Measurements from ENCODE around the gene ALDH1L1.

Gene ALDH1L1

GRCh38 chr3:126104742-126105605, 75.4 kb downstream of the ALDH1L1 start:
- no peak overlapping the region for H3K27ac ChIP-seq (ENCODE audit: extremely low read depth, low read depth, low read length)
- ChIA-PET CTCF (no interaction called here), POLR2A (no interaction called here)
- no peaks in the 10 kb centered on the region for H3K4me1 ChIP-seq (ENCODE audit: control insufficient read depth, insufficient read depth, low read length)
- H3K9me3 ChIP-seq (ENCODE audit: control insufficient read depth, insufficient read depth, low read depth, low read length), result no peaks in the 10 kb centered on the region
- no peak for TF ChIP-seq ZNF24 (tag by site-specific recombination; IDR thresholded peaks at IDR 0.05)
- TF ChIP-seq ZNF184 (tag by site-specific recombination; IDR thresholded peaks at IDR 0.05), result no peak
- TF ChIP-seq ZNF214 (tag by site-specific recombination; IDR thresholded peaks at IDR 0.05; ENCODE audit: borderline replicate concordance), result no peak
- TF ChIP-seq CTCF (tag by site-specific recombination; IDR thresholded peaks at IDR 0.05), result no peak
- TF ChIP-seq AEBP2 (tag by site-specific recombination; IDR thresholded peaks at IDR 0.05; ENCODE audit: borderline replicate concordance), result no peak
- TF ChIP-seq PRDM1 (tag by site-specific recombination; IDR thresholded peaks at IDR 0.05), result no peak
- TF ChIP-seq ZNF596 (tag by site-specific recombination; IDR thresholded peaks at IDR 0.05), result no peak
- no peak for TF ChIP-seq PBX3 (CRISPR knock-in tag; IDR thresholded peaks at IDR 0.05)
- TF ChIP-seq ZNF654 (tag by site-specific recombination; IDR thresholded peaks at IDR 0.05; ENCODE audit: low read depth), result no peak
- no peak for TF ChIP-seq ZNF280D (tag by site-specific recombination; IDR thresholded peaks at IDR 0.05)
- no peak for TF ChIP-seq GLIS2 (tag by site-specific recombination; IDR thresholded peaks at IDR 0.05)
- no peak for TF ChIP-seq ZNF266 (tag by site-specific recombination; IDR thresholded peaks at IDR 0.05; ENCODE audit: low read depth)
- no peaks in the 10 kb centered on the region for H3K36me3 ChIP-seq (ENCODE audit: control insufficient read depth in 2 of 2, insufficient read depth in 1 of 2, low read length in 2 of 2)
- H3K4me3 ChIP-seq (ENCODE audit: low read depth, low read length), result no peak overlapping the region

GRCh38 chr3:126104028-126104635, 76.3 kb downstream of the ALDH1L1 start:
- POLR2A ChIA-PET, result no interaction called here
- H3K4me3 ChIP-seq (ENCODE audit: low read depth, low read length), result no peak overlapping the region
- no peak for TF ChIP-seq ZNF146 (tag by site-specific recombination; IDR thresholded peaks at IDR 0.05)
- no peak for TF ChIP-seq ZNF26 (tag by site-specific recombination; IDR thresholded peaks at IDR 0.05)
- TF ChIP-seq ZNF10 (tag by site-specific recombination; IDR thresholded peaks at IDR 0.05), result no peak
- peak; percentile 39; the same call in 1 of the 2 replicates for TF ChIP-seq ZIC2 (tag by site-specific recombination; IDR thresholded peaks at IDR 0.05)
- TF ChIP-seq ZNF549 (tag by site-specific recombination; IDR thresholded peaks at IDR 0.05), result no peak
- no peak for TF ChIP-seq ZBTB10 (tag by site-specific recombination; IDR thresholded peaks at IDR 0.05)
- TF ChIP-seq ZNF138 (tag by site-specific recombination; IDR thresholded peaks at IDR 0.05; ENCODE audit: borderline replicate concordance), result no peak
- H3K27ac ChIP-seq (ENCODE audit: extremely low read depth, low read depth, low read length), result no peak overlapping the region
- no peaks in the 10 kb centered on the region for H3K9me3 ChIP-seq (ENCODE audit: control insufficient read depth, insufficient read depth, low read depth, low read length)
- H3K36me3 ChIP-seq (ENCODE audit: control insufficient read depth in 2 of 2, insufficient read depth in 1 of 2, low read length in 2 of 2), result no peaks in the 10 kb centered on the region
- CTCF ChIA-PET, result no interaction called here
- H3K4me1 ChIP-seq (ENCODE audit: control insufficient read depth, insufficient read depth, low read length), result no peaks in the 10 kb centered on the region
